Stimulated activated naive B cell treated with anti-CD40 and anti-IgM and Interleukin-4, amounts not matched to agents 10 μg/mL and 1 μg/mL and 100 μg/mL, for 72 hours (primary cell): ENCODE data around the gene ACP3.

Experiments
- ATAC-seq, 2 donors: fragments of 150-1000 bp; cut with Tn5 transposase; replicated peaks; 2 replicates each; pipeline ENCODE4 v1.10.0; 2021; ENCODE audit warnings: moderate library complexity in 1 of 2
- DNase-seq: peaks from one replicate; pipeline ENCODE4 v3.0.0; 2021
- H3K27ac Mint-ChIP-seq: one replicate; pipeline ENCODE4 v1.8.0; 2022; ENCODE audit warnings: mild to moderate bottlenecking, mixed read lengths
- H3K27me3 Mint-ChIP-seq, 2 donors: one replicate each; pipeline ENCODE4 v1.8.0; 2022; ENCODE audit warnings: mixed read lengths in 2 of 2
- H3K36me3 Mint-ChIP-seq, 2 donors: one replicate each; pipeline ENCODE4 v1.8.0; 2022; ENCODE audit warnings: mixed read lengths in 2 of 2, mild to moderate bottlenecking in 1 of 2
- H3K4me1 Mint-ChIP-seq, 2 donors: one replicate each; pipeline ENCODE4 v1.8.0; 2022; ENCODE audit warnings: mixed read lengths in 2 of 2, mild to moderate bottlenecking in 1 of 2
- H3K4me3 Mint-ChIP-seq, 2 donors: one replicate each; pipeline ENCODE4 v1.8.0; 2022; ENCODE audit warnings: mild to moderate bottlenecking in 2 of 2, mixed read lengths in 2 of 2, moderate library complexity in 1 of 2
- H3K9me3 Mint-ChIP-seq, 2 donors: one replicate each; pipeline ENCODE4 v1.8.0; 2022; ENCODE audit warnings: mixed read lengths in 2 of 2, mild to moderate bottlenecking in 1 of 2

ACP3 gene

GRCh38 chr3:132341746-132342145, 24.5 kb downstream of the ACP3 start:
- peaks cover 2 to 11% of the 10 kb centered on the region in 2 donors for H3K4me1 Mint-ChIP-seq
- ATAC-seq (no peak), DNase-seq (no peak)
- no peaks in the 10 kb centered on the region for H3K9me3 Mint-ChIP-seq
- no peak overlapping the region for H3K4me3 Mint-ChIP-seq
- H3K27ac Mint-ChIP-seq: no peak overlapping the region
- no peaks in the 10 kb centered on the region for H3K36me3 Mint-ChIP-seq
- peaks cover 4 to 12% of the 10 kb centered on the region in 2 donors for H3K27me3 Mint-ChIP-seq

GRCh38 chr3:132342183-132342582, 25.0 kb downstream of the ACP3 start:
- Mint-ChIP-seq H3K27ac (no peak overlapping the region), H3K9me3 (no peaks in the 10 kb centered on the region), H3K4me1 (peaks cover 2 to 11% of the 10 kb centered on the region in 2 donors), H3K4me3 (no peak overlapping the region), H3K36me3 (no peaks in the 10 kb centered on the region), H3K27me3 (peaks cover 4 to 12% of the 10 kb centered on the region in 2 donors)
- ATAC-seq (no peak), DNase-seq (no peak)

- Mint-ChIP-seq H3K4me3 (no peak overlapping the region), H3K9me3 (no peaks in the 10 kb centered on the region), H3K4me1 (peaks cover 2 to 11% of the 10 kb centered on the region in 2 donors), H3K27ac (no peak overlapping the region), H3K27me3 (peaks cover 4 to 12% of the 10 kb centered on the region in 2 donors), H3K36me3 (no peaks in the 10 kb centered on the region)
- DNase-seq: no peak
- no peak for ATAC-seq
These were observed 25.4 kb downstream of the ACP3 start for GRCh38 chr3:132342610-132343009.

GRCh38 chr3:132343018-132343612, 25.9 kb downstream of the ACP3 start:
- Mint-ChIP-seq H3K9me3 (no peaks in the 10 kb centered on the region), H3K4me1 (peaks cover 2 to 11% of the 10 kb centered on the region in 2 donors), H3K36me3 (no peaks in the 10 kb centered on the region), H3K4me3 (no peak overlapping the region), H3K27ac (no peak overlapping the region), H3K27me3 (peaks cover 4 to 12% of the 10 kb centered on the region in 2 donors)
- ATAC-seq: peak; percentile 54 to 65
- peak; percentile 1 for DNase-seq

GRCh38 chr3:132344666-132345280, 27.6 kb downstream of the ACP3 start:
- Mint-ChIP-seq H3K36me3 (no peaks in the 10 kb centered on the region), H3K4me1 (peaks cover 2 to 11% of the 10 kb centered on the region in 2 donors), H3K27me3 (peaks cover 4 to 9% of the 10 kb centered on the region in 2 donors), H3K9me3 (no peaks in the 10 kb centered on the region), H3K4me3 (no peak overlapping the region), H3K27ac (no peak overlapping the region)
- DNase-seq (no peak), ATAC-seq (no peak)

GRCh38 chr3:132346841-132347736, 29.9 kb downstream of the ACP3 start:
- Mint-ChIP-seq H3K27me3 (peaks cover 4 to 6% of the 10 kb centered on the region in 2 donors), H3K27ac (no peak overlapping the region), H3K4me3 (no peak overlapping the region), H3K4me1 (peaks cover 2 to 11% of the 10 kb centered on the region in 2 donors), H3K9me3 (no peaks in the 10 kb centered on the region), H3K36me3 (no peaks in the 10 kb centered on the region)
- ATAC-seq (no peak), DNase-seq (no peak)

GRCh38 chr3:132347811-132348210, 30.6 kb downstream of the ACP3 start:
- Mint-ChIP-seq H3K4me3 (no peak overlapping the region), H3K36me3 (no peaks in the 10 kb centered on the region), H3K27ac (no peak overlapping the region), H3K9me3 (no peaks in the 10 kb centered on the region), H3K27me3 (peaks cover 7 to 10% of the 10 kb centered on the region in 2 donors), H3K4me1 (peaks cover 6 to 14% of the 10 kb centered on the region in 2 donors)
- no peak for DNase-seq
- no peak for ATAC-seq

- ATAC-seq: no peak
These were observed 31.3 kb downstream of the ACP3 start for GRCh38 chr3:132348531-132348930.

GRCh38 chr3:132350814-132351213, 33.6 kb downstream of the ACP3 start:
- H3K36me3 Mint-ChIP-seq: no peaks in the 10 kb centered on the region
- no peak for DNase-seq
- H3K9me3 Mint-ChIP-seq: no peaks in the 10 kb centered on the region
- H3K27ac Mint-ChIP-seq: no peak overlapping the region
- peaks cover 4 to 5% of the 10 kb centered on the region in 2 donors for H3K4me1 Mint-ChIP-seq
- peaks cover 3 to 4% of the 10 kb centered on the region in 2 donors for H3K27me3 Mint-ChIP-seq
- no peak overlapping the region for H3K4me3 Mint-ChIP-seq
- no peak for ATAC-seq

More at GRCh38 chr3:132348531-132348930, 31.3 kb downstream of the ACP3 start:
- H3K27ac Mint-ChIP-seq: no peak overlapping the region
- no peak for DNase-seq
- H3K9me3 Mint-ChIP-seq: no peaks in the 10 kb centered on the region
- no peaks in the 10 kb centered on the region for H3K36me3 Mint-ChIP-seq
- H3K27me3 Mint-ChIP-seq: peaks cover 5 to 7% of the 10 kb centered on the region in 2 donors
- peaks cover 4 to 8% of the 10 kb centered on the region in 2 donors for H3K4me1 Mint-ChIP-seq
- H3K4me3 Mint-ChIP-seq: no peak overlapping the region

- Mint-ChIP-seq H3K9me3 (no peaks in the 10 kb centered on the region), H3K27ac (no peak overlapping the region), H3K36me3 (no peaks in the 10 kb centered on the region), H3K4me1 (peaks cover 4 to 5% of the 10 kb centered on the region in 2 donors), H3K4me3 (no peak overlapping the region), H3K27me3 (peaks cover 3 to 4% of the 10 kb centered on the region in 2 donors)
- DNase-seq: no peak
- ATAC-seq: no peak
These were observed 34.1 kb downstream of the ACP3 start for GRCh38 chr3:132351222-132351806.

GRCh38 chr3:132352556-132353143, 35.4 kb downstream of the ACP3 start:
- H3K9me3 Mint-ChIP-seq: no peaks in the 10 kb centered on the region
- H3K4me3 Mint-ChIP-seq: no peak overlapping the region
- H3K27me3 Mint-ChIP-seq: peaks cover 3 to 4% of the 10 kb centered on the region in 2 donors
- peaks cover 4 to 5% of the 10 kb centered on the region in 2 donors for H3K4me1 Mint-ChIP-seq
- DNase-seq (peak; percentile 44), ATAC-seq (peak; percentile 79 to 80)
- H3K36me3 Mint-ChIP-seq: no peaks in the 10 kb centered on the region
- no peak overlapping the region for H3K27ac Mint-ChIP-seq

GRCh38 chr3:132354916-132355702, 37.9 kb downstream of the ACP3 start:
- DNase-seq (no peak), ATAC-seq (no peak)
- Mint-ChIP-seq H3K27me3 (peaks cover 3 to 4% of the 10 kb centered on the region in 2 donors), H3K9me3 (no peaks in the 10 kb centered on the region), H3K4me3 (no peak overlapping the region), H3K36me3 (no peaks in the 10 kb centered on the region), H3K4me1 (peaks cover 4 to 5% of the 10 kb centered on the region in 2 donors), H3K27ac (no peak overlapping the region)

- peaks cover 3 to 4% of the 10 kb centered on the region in 2 donors for H3K27me3 Mint-ChIP-seq
- peaks cover 4 to 5% of the 10 kb centered on the region in 2 donors for H3K4me1 Mint-ChIP-seq
- DNase-seq (no peak), ATAC-seq (no peak)
- H3K36me3 Mint-ChIP-seq: no peaks in the 10 kb centered on the region
- no peak overlapping the region for H3K27ac Mint-ChIP-seq
- no peak overlapping the region for H3K4me3 Mint-ChIP-seq
- H3K9me3 Mint-ChIP-seq: no peaks in the 10 kb centered on the region
These were observed 39.4 kb downstream of the ACP3 start for GRCh38 chr3:132356568-132356967.
